ENCODE data around the gene TMCC1. TPM values are rescaled to one million over a fixed set of nuclear protein-coding genes. Genes with fewer than 3 reads are reported as not detected.

Gene TMCC1
- polyA plus RNA-seq, 1 of the 3 experiments (the other 2 are of a cell fraction) = 7.2 TPM

DNA sequence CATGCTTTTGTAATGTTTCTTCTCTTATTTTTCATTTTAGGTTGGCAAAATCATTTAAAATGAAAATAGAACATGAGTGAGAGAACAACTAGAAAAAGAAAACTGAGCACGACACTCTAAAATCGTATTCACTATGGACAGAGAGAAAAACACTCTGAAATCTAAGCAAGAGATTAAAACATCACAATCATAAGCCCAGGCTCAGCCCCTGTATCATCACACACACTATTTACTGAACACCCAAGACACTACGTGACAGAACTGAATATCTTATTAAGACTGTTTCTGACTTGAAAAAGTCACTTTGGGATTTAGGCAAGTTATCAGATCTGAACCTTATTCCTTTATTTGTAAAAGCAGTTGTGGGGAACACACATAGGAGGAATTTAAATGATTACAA, 204.5 kb downstream of the TMCC1 start:
- Histone ChIP-seq H3K27me3 (ENCODE audit: insufficient read depth) (no peaks in the 10 kb centered on the region), H3K79me2 (ENCODE audit: insufficient read depth) (peaks cover 8% of the 10 kb centered on the region; the same call in 1 of the 2 replicates), H3K4me3 (ENCODE audit: low read depth in 2 of 2, low read length in 1 of 2) (peak overlapping the region; percentile 52 to 55; a peak in 2 of 4 replicates), H3K4me1 (ENCODE audit: control insufficient read depth in 1 of 2, insufficient read depth in 2 of 2, low read depth in 1 of 2, low read length in 1 of 2) (peaks cover 21 to 24% of the 10 kb centered on the region in 2 experiments), H3K36me3 (replicated peaks in 1 of 2; ENCODE audit: control insufficient read depth in 1 of 2, insufficient read depth in 2 of 2, low read length in 1 of 2) (no peaks in the 10 kb centered on the region), H3K9ac (peak overlapping the region; percentile 40; the same call in 1 of the 2 replicates), H3K4me2 (peak overlapping the region; percentile 78), H3K9me3 (no peaks in the 10 kb centered on the region), H3K27ac (ENCODE audit: low read depth in 2 of 2, low read length in 1 of 2) (peak overlapping the region; percentile 54 to 94; a peak in 3 of 4 replicates), H4K20me1 (ENCODE audit: insufficient read depth) (no peaks in the 10 kb centered on the region), H3K9me2 (no peaks in the 10 kb centered on the region), H3F3A (replicated peaks; ENCODE audit: insufficient read depth) (peaks cover 10% of the 10 kb centered on the region), H2AFZ (ENCODE audit: low read depth) (no peak overlapping the region; the same call in 1 of the 2 replicates)
- ChIA-PET CTCF (interaction anchor here (0.7 to 1.9 kb wide), 5 partner anchors 9 to 140 kb away, joined by 3 to 6 read pairs (median 3); no protein-coding TSS in a partner anchor), POLR2A (interaction anchor here (1.1 kb wide), 1 partner anchor 203 kb away, joined by 3 read pairs; no protein-coding TSS in a partner anchor)
- 83% methylated on average over 3 of the region's 3 CpGs for WGBS (ENCODE audit: low lambda C conversion rate)
- DNase-seq = no peak
- TF ChIP-seq JUND (IDR thresholded peaks at IDR 0.05) (no peak), RAD21 (IDR thresholded peaks at IDR 0.05; ENCODE audit: low read length) (no peak), POLR2AphosphoS5 (IDR thresholded peaks at IDR 0.05; ENCODE audit: low read depth, low read length) (no peak), SIN3A (IDR thresholded peaks at IDR 0.05; ENCODE audit: borderline replicate concordance, low read depth, low read length) (no peak), GABPA (IDR thresholded peaks at IDR 0.05; ENCODE audit: low read depth) (no peak), FOXM1 (IDR thresholded peaks at IDR 0.05; ENCODE audit: low read depth) (no peak), MEF2A (IDR thresholded peaks at IDR 0.05; ENCODE audit: borderline replicate concordance, low read depth) (no peak), NRF1 (IDR thresholded peaks at IDR 0.05; ENCODE audit: low read depth, low read length) (no peak), EP300 (IDR thresholded peaks at IDR 0.05; ENCODE audit: borderline replicate concordance in 1 of 2, low read depth in 1 of 2, low read length in 1 of 2) (no peak), YY1 (IDR thresholded peaks at IDR 0.05; ENCODE audit: low read depth) (no peak)
- TF ChIP-seq, protein P1, sequence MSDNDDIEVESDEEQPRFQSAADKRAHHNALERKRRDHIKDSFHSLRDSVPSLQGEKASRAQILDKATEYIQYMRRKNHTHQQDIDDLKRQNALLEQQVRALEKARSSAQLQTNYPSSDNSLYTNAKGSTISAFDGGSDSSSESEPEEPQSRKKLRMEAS (IDR thresholded peaks at IDR 0.05; ENCODE audit: low read depth) = no peak
- TF ChIP-seq, protein P2, sequence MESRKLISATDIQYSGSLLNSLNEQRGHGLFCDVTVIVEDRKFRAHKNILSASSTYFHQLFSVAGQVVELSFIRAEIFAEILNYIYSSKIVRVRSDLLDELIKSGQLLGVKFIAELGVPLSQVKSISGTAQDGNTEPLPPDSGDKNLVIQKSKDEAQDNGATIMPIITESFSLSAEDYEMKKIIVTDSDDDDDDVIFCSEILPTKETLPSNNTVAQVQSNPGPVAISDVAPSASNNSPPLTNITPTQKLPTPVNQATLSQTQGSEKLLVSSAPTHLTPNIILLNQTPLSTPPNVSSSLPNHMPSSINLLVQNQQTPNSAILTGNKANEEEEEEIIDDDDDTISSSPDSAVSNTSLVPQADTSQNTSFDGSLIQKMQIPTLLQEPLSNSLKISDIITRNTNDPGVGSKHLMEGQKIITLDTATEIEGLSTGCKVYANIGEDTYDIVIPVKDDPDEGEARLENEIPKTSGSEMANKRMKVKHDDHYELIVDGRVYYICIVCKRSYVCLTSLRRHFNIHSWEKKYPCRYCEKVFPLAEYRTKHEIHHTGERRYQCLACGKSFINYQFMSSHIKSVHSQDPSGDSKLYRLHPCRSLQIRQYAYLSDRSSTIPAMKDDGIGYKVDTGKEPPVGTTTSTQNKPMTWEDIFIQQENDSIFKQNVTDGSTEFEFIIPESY (IDR thresholded peaks at IDR 0.05; ENCODE audit: borderline replicate concordance, low read depth) = no peak
- TF ChIP-seq, protein P3, sequence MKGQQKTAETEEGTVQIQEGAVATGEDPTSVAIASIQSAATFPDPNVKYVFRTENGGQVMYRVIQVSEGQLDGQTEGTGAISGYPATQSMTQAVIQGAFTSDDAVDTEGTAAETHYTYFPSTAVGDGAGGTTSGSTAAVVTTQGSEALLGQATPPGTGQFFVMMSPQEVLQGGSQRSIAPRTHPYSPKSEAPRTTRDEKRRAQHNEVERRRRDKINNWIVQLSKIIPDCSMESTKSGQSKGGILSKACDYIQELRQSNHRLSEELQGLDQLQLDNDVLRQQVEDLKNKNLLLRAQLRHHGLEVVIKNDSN (IDR thresholded peaks at IDR 0.05; ENCODE audit: borderline replicate concordance, low read depth) = no peak

DNA sequence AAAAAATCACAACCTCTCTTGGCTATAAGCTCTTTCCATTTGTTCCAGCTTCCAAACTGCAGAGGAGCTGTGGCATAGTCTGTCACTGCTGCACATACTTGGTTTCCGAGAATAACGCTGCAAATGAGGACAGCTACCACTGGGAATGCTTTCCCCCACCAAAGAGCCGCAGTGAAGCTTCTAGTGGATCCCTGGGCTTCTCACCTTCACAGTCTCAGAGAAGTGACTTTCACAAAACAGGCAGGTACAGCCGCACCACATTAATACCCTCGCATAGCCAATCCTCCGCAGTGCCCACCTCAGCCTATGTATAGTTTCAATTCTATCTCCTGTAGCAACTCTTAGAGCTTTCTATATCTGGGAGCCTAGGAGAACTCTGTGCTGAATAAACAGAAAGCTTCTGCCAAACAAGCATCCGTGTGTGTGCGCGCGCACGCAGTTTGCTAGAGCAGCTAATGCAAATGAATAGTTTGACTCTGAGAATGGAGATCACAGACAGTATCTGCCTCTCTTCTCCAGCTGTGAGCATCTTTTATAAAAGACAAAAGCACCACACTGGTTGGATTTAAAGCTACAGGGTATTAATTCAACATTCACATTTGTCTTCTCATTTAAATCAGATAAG, 205.1 kb downstream of the TMCC1 start:
- DNase-seq = peak; percentile 38
- TF ChIP-seq, protein P4, sequence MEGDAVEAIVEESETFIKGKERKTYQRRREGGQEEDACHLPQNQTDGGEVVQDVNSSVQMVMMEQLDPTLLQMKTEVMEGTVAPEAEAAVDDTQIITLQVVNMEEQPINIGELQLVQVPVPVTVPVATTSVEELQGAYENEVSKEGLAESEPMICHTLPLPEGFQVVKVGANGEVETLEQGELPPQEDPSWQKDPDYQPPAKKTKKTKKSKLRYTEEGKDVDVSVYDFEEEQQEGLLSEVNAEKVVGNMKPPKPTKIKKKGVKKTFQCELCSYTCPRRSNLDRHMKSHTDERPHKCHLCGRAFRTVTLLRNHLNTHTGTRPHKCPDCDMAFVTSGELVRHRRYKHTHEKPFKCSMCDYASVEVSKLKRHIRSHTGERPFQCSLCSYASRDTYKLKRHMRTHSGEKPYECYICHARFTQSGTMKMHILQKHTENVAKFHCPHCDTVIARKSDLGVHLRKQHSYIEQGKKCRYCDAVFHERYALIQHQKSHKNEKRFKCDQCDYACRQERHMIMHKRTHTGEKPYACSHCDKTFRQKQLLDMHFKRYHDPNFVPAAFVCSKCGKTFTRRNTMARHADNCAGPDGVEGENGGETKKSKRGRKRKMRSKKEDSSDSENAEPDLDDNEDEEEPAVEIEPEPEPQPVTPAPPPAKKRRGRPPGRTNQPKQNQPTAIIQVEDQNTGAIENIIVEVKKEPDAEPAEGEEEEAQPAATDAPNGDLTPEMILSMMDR (IDR thresholded peaks at IDR 0.05) = 0 out of 2 replicates have a peak, but pooled peaks have one; percentile 6
- TF ChIP-seq SMC3 (IDR thresholded peaks at IDR 0.05; ENCODE audit: low read depth, low read length) = no peak
- no peak for TF ChIP-seq FOXJ3 (CRISPR knock-in tag; IDR thresholded peaks at IDR 0.05)
- peak; percentile 59; the same call in 1 of the 2 replicates for TF ChIP-seq NRF1 (IDR thresholded peaks at IDR 0.05; ENCODE audit: low read depth, low read length)
- TF ChIP-seq, protein P5, sequence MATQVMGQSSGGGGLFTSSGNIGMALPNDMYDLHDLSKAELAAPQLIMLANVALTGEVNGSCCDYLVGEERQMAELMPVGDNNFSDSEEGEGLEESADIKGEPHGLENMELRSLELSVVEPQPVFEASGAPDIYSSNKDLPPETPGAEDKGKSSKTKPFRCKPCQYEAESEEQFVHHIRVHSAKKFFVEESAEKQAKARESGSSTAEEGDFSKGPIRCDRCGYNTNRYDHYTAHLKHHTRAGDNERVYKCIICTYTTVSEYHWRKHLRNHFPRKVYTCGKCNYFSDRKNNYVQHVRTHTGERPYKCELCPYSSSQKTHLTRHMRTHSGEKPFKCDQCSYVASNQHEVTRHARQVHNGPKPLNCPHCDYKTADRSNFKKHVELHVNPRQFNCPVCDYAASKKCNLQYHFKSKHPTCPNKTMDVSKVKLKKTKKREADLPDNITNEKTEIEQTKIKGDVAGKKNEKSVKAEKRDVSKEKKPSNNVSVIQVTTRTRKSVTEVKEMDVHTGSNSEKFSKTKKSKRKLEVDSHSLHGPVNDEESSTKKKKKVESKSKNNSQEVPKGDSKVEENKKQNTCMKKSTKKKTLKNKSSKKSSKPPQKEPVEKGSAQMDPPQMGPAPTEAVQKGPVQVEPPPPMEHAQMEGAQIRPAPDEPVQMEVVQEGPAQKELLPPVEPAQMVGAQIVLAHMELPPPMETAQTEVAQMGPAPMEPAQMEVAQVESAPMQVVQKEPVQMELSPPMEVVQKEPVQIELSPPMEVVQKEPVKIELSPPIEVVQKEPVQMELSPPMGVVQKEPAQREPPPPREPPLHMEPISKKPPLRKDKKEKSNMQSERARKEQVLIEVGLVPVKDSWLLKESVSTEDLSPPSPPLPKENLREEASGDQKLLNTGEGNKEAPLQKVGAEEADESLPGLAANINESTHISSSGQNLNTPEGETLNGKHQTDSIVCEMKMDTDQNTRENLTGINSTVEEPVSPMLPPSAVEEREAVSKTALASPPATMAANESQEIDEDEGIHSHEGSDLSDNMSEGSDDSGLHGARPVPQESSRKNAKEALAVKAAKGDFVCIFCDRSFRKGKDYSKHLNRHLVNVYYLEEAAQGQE (IDR thresholded peaks at IDR 0.05; ENCODE audit: low read depth, low read length) = no peak
- TF ChIP-seq, protein P1 (IDR thresholded peaks at IDR 0.05; ENCODE audit: low read depth) = 0 out of 2 replicates have a peak, but pooled peaks have one; percentile 23

More for the DNA sequence above, 205.1 kb downstream of the TMCC1 start:
- H3K9me2 ChIP-seq = no peaks in the 10 kb centered on the region
- H3K36me3 ChIP-seq (replicated peaks in 1 of 2; ENCODE audit: control insufficient read depth in 1 of 2, insufficient read depth in 2 of 2, low read length in 1 of 2) = no peaks in the 10 kb centered on the region
- ChIA-PET CTCF (interaction anchor here (0.7 to 1.9 kb wide), 5 partner anchors 10 to 141 kb away, joined by 3 to 6 read pairs (median 3); no protein-coding TSS in a partner anchor), POLR2A (interaction anchor here (1.0 to 1.1 kb wide), 2 partner anchors 12 to 204 kb away, joined by 3 to 7 read pairs; no protein-coding TSS in a partner anchor)
- H3K4me2 ChIP-seq = peak overlapping the region; percentile 78
- H4K20me1 ChIP-seq (ENCODE audit: insufficient read depth) = no peaks in the 10 kb centered on the region
- no peaks in the 10 kb centered on the region for H3K27me3 ChIP-seq (ENCODE audit: insufficient read depth)
- peaks cover 21 to 24% of the 10 kb centered on the region in 2 experiments for H3K4me1 ChIP-seq (ENCODE audit: control insufficient read depth in 1 of 2, insufficient read depth in 2 of 2, low read depth in 1 of 2, low read length in 1 of 2)
- H2AFZ ChIP-seq (ENCODE audit: low read depth) = peak overlapping the region; percentile 57; the same call in 1 of the 2 replicates
- 28% methylated on average over 11 of the region's 11 CpGs for WGBS (ENCODE audit: low lambda C conversion rate)
- peak overlapping the region; percentile 40; the same call in 1 of the 2 replicates for H3K9ac ChIP-seq
- H3K9me3 ChIP-seq = no peaks in the 10 kb centered on the region
- peaks cover 10% of the 10 kb centered on the region for H3F3A ChIP-seq (replicated peaks; ENCODE audit: insufficient read depth)
- peaks cover 8% of the 10 kb centered on the region; the same call in 1 of the 2 replicates for H3K79me2 ChIP-seq (ENCODE audit: insufficient read depth)
- H3K4me3 ChIP-seq (ENCODE audit: low read depth in 2 of 2, low read length in 1 of 2) = peak overlapping the region; percentile 52 to 55
- H3K27ac ChIP-seq (ENCODE audit: low read depth in 2 of 2, low read length in 1 of 2) = peak overlapping the region; percentile 54 to 94; a peak in 3 of 4 replicates
